ENCODE results near the gene PACS1.

Gene PACS1

GRCh38 chr11:66154109-66154508, 84.0 kb downstream of the PACS1 start:
- Histone ChIP-seq H3K4me1 (no peaks in the 10 kb centered on the region), H3K9me3 (no peaks in the 10 kb centered on the region), H3K4me3 (no peak overlapping the region), H3K27me3 (no peaks in the 10 kb centered on the region), H3K36me3 (no peaks in the 10 kb centered on the region), H3K27ac (no peak overlapping the region)
- intact Hi-C loops (cut with DNase I; ENCODE audit: low total_unique reads), result no loop called here
- TF ChIP-seq, protein P1, sequence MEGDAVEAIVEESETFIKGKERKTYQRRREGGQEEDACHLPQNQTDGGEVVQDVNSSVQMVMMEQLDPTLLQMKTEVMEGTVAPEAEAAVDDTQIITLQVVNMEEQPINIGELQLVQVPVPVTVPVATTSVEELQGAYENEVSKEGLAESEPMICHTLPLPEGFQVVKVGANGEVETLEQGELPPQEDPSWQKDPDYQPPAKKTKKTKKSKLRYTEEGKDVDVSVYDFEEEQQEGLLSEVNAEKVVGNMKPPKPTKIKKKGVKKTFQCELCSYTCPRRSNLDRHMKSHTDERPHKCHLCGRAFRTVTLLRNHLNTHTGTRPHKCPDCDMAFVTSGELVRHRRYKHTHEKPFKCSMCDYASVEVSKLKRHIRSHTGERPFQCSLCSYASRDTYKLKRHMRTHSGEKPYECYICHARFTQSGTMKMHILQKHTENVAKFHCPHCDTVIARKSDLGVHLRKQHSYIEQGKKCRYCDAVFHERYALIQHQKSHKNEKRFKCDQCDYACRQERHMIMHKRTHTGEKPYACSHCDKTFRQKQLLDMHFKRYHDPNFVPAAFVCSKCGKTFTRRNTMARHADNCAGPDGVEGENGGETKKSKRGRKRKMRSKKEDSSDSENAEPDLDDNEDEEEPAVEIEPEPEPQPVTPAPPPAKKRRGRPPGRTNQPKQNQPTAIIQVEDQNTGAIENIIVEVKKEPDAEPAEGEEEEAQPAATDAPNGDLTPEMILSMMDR (IDR thresholded peaks at IDR 0.05), result no peak
- DNase-seq, result no peak

GRCh38 chr11:66155387-66156073, 85.5 kb downstream of the PACS1 start:
- no peaks in the 10 kb centered on the region for H3K4me1 ChIP-seq
- TF ChIP-seq, protein P1 (IDR thresholded peaks at IDR 0.05), result no peak
- no peak for DNase-seq
- no peak overlapping the region for H3K27ac ChIP-seq
- intact Hi-C loops (cut with DNase I; ENCODE audit: low total_unique reads), result no loop called here
- no peaks in the 10 kb centered on the region for H3K27me3 ChIP-seq
- H3K36me3 ChIP-seq, result no peaks in the 10 kb centered on the region
- H3K9me3 ChIP-seq, result no peaks in the 10 kb centered on the region
- no peak overlapping the region for H3K4me3 ChIP-seq

GRCh38 chr11:66157182-66157864, 87.3 kb downstream of the PACS1 start:
- Histone ChIP-seq H3K36me3 (no peaks in the 10 kb centered on the region), H3K4me3 (no peak overlapping the region), H3K27me3 (no peaks in the 10 kb centered on the region), H3K27ac (no peak overlapping the region), H3K9me3 (no peaks in the 10 kb centered on the region), H3K4me1 (no peaks in the 10 kb centered on the region)
- intact Hi-C loops (cut with DNase I; ENCODE audit: low total_unique reads), result no loop called here
- no peak for DNase-seq
- TF ChIP-seq, protein P1 (IDR thresholded peaks at IDR 0.05), result no peak

- Histone ChIP-seq H3K36me3 (no peaks in the 10 kb centered on the region), H3K4me3 (no peak overlapping the region), H3K9me3 (no peaks in the 10 kb centered on the region), H3K27ac (no peak overlapping the region), H3K27me3 (no peaks in the 10 kb centered on the region), H3K4me1 (no peaks in the 10 kb centered on the region)
- no peak for DNase-seq
- TF ChIP-seq, protein P1 (IDR thresholded peaks at IDR 0.05), result no peak
- intact Hi-C loops (cut with DNase I; ENCODE audit: low total_unique reads), result no loop called here
These were observed 88.1 kb downstream of the PACS1 start for GRCh38 chr11:66158156-66158555.

DNA sequence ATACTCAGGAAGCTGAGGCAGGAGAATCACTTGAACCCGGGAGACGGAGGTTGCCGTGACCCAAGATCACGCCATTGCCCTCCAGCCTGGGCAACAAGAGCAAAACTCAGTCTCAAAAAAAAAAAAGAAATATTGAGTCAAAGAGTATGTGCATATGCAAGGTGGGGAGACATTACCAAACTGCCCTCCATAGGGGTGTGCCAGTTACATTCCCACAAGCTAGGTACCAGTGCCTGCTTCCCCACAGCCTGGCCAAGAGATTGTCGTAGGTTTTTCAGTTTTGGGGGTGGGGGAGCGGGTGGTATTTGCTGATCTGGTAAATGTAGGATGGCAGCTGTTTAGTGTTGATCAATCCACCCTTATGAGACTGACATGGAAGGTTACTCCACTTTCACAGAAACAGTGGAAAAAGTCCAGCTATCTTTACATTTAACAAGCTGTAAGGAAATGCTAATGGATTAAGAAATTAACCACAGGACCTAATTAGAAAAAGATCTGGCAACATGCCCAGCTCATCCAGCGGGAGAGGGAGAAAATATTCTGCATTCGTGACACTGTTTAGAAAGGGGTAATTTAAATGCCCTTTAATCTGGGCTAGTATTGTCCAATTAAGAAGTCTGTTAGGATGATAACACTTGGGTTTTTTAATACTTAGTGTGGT, 89.4 kb downstream of the PACS1 start:
- Histone ChIP-seq H3K4me3 (no peak overlapping the region), H3K27me3 (no peaks in the 10 kb centered on the region), H3K36me3 (no peaks in the 10 kb centered on the region), H3K9me3 (no peaks in the 10 kb centered on the region), H3K27ac (no peak overlapping the region), H3K4me1 (no peaks in the 10 kb centered on the region)
- TF ChIP-seq, protein P1 (IDR thresholded peaks at IDR 0.05), result no peak
- intact Hi-C loops (cut with DNase I; ENCODE audit: low total_unique reads), result no loop called here
- DNase-seq, result no peak
